Activated naive CD4-positive, alpha-beta T cell treated with anti-CD3 and anti-CD28 coated beads, Interleukin-2, amount 50 U/mL, for 24 hours (primary cell): ENCODE results near the gene NFYA.

ENCODE experiments used
- H3K27ac Mint-ChIP-seq: one replicate; pipeline ENCODE4 v1.8.0; 2021; ENCODE audit warnings: mild to moderate bottlenecking, mixed read lengths
- H3K27me3 Mint-ChIP-seq: one replicate; pipeline ENCODE4 v1.8.0; 2021; ENCODE audit warnings: mixed read lengths
- H3K36me3 Mint-ChIP-seq: one replicate; pipeline ENCODE4 v1.8.0; 2021; ENCODE audit warnings: mixed read lengths
- H3K4me1 Mint-ChIP-seq: one replicate; pipeline ENCODE4 v1.8.0; 2021; ENCODE audit warnings: mixed read lengths
- H3K4me3 Mint-ChIP-seq: one replicate; pipeline ENCODE4 v1.8.0; 2021; ENCODE audit warnings: mild to moderate bottlenecking, mixed read lengths
- H3K9me3 Mint-ChIP-seq: one replicate; pipeline ENCODE4 v1.8.0; 2021; ENCODE audit warnings: mixed read lengths

NFYA gene

DNA sequence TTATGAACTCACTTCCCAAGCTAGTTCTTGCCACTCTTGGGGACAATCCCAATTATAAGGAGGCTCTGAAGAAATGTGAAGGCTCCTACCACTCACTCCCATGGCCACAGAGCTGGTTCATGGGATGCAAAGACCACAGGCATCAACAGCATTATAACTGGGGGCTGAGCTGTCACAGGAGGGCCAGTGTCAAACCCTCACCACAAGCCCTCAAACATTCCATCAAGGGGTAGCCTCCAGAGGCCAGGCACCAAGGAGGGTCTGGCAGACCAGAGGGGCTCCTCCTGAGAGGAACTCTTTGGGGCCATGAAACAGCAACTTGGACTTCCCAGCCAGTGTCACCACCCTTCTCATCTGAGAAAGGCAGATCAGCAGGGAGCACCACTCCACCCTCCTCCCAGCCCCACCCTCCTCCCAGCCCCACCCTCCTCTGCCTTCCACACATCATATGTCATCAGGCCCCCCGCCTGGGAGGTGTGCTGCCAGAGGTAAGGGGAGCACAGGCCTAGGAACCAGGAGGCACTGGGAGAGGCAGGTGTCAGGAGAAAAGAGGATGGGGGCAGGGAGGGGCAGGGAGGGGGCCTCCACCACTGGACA lies 31.7 kb upstream of the NFYA start:
- H3K27ac Mint-ChIP-seq, result no peak overlapping the region
- H3K4me3 Mint-ChIP-seq, result no peak overlapping the region
- no peaks in the 10 kb centered on the region for H3K27me3 Mint-ChIP-seq
- no peaks in the 10 kb centered on the region for H3K9me3 Mint-ChIP-seq
- no peaks in the 10 kb centered on the region for H3K36me3 Mint-ChIP-seq
- H3K4me1 Mint-ChIP-seq, result no peaks in the 10 kb centered on the region

GRCh38 chr6:41042226-41043055 lies 30.3 kb upstream of the NFYA start, which contains the start of gene TSPO2:
TSPO2 (plus strand) TSS chr6:41042467; CDS start chr6:41042986, 519 bp downstream.
- no peak within 1 kb of the TSS for H3K4me3 Mint-ChIP-seq

DNA sequence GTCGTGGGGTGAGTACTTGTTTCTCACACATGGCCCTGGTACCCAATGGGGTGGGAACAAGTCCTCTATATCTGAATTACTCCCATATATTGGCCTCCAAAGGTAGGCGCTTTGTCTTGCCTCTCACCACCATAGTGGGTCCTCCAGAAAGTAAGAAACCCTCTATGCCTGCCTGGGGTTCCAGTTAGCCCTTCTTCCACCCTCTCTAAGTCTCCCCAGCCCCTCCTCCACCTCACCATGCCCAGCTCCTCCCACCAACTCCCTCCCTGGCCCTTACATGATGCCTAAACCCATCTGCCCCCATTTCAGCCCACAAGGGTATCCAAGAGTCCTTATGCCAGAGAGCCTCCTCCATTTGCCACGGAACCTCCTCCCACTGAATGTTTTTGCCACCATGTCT lies 29.6 kb upstream of the NFYA start:
- no peaks in the 10 kb centered on the region for H3K4me1 Mint-ChIP-seq
- peaks cover 3% of the 10 kb centered on the region for H3K36me3 Mint-ChIP-seq
- H3K27ac Mint-ChIP-seq, result no peak overlapping the region
- H3K4me3 Mint-ChIP-seq, result no peak overlapping the region
- no peaks in the 10 kb centered on the region for H3K9me3 Mint-ChIP-seq
- no peaks in the 10 kb centered on the region for H3K27me3 Mint-ChIP-seq

More at GRCh38 chr6:41042226-41043055, 30.3 kb upstream of the NFYA start, which contains the start of gene TSPO2:
- Mint-ChIP-seq H3K27ac (no peak within 1 kb of the TSS), H3K27me3 (no peaks in the 10 kb centered on the region), H3K4me1 (no peaks in the 10 kb centered on the region), H3K9me3 (no peaks in the 10 kb centered on the region), H3K36me3 (no peaks in the 10 kb centered on the region)

DNA sequence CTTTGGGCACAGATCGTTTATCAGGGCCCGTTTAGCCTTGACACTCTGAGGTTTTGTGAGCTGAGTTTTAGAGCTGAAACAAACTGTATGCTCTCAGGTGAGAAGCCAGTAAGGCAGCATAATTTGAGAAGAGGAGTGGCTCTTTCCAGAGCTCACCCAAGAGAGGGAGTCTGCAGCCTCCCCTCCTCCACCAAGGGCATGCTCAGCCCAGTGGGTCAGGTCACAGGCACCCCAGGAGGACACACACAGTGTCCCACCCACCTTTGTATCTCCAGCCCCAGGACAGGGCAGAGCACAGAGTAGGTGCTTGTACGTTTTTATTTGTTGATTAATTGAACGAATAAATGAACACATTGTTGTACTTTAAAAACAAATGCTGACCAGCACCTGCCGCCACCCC lies 27.1 kb upstream of the NFYA start:
- no peak overlapping the region for H3K27ac Mint-ChIP-seq
- H3K36me3 Mint-ChIP-seq, result peaks cover 5% of the 10 kb centered on the region
- no peaks in the 10 kb centered on the region for H3K27me3 Mint-ChIP-seq
- H3K9me3 Mint-ChIP-seq, result no peaks in the 10 kb centered on the region
- H3K4me3 Mint-ChIP-seq, result no peak overlapping the region
- H3K4me1 Mint-ChIP-seq, result no peaks in the 10 kb centered on the region

DNA sequence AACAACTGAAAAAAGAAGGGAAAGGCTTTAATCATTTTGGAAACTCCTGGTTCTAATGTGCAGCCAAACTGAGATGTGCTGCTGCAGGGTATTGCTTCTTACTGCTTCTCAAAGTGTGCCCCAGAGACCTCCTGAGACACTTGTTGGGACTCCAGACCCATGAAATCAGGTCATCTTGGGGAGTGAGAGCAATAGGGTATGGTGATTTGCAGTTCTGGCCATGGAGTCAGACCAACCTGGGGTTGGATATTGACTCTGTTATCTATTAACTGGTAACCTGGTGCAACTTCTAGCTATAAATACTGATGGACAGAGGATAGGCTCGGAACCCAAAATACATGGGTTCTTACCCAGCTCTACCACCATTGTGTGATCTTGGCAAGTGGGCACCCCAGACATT lies 26.7 kb upstream of the NFYA start:
- Mint-ChIP-seq H3K4me1 (no peaks in the 10 kb centered on the region), H3K9me3 (no peaks in the 10 kb centered on the region)

GRCh38 chr6:41047306-41047705 lies 25.5 kb upstream of the NFYA start:
- no peak overlapping the region for H3K4me3 Mint-ChIP-seq
- H3K27ac Mint-ChIP-seq, result no peak overlapping the region
- H3K27me3 Mint-ChIP-seq, result no peaks in the 10 kb centered on the region
- H3K36me3 Mint-ChIP-seq, result peaks cover 9% of the 10 kb centered on the region
- H3K4me1 Mint-ChIP-seq, result peaks cover 11% of the 10 kb centered on the region
- no peaks in the 10 kb centered on the region for H3K9me3 Mint-ChIP-seq

More for the DNA sequence above, 26.7 kb upstream of the NFYA start:
- H3K27me3 Mint-ChIP-seq, result no peaks in the 10 kb centered on the region
- no peak overlapping the region for H3K27ac Mint-ChIP-seq
- H3K4me3 Mint-ChIP-seq, result no peak overlapping the region
- peaks cover 5% of the 10 kb centered on the region for H3K36me3 Mint-ChIP-seq

- no peaks in the 10 kb centered on the region for H3K9me3 Mint-ChIP-seq
- H3K27ac Mint-ChIP-seq, result peak overlapping the region; percentile 79
- H3K4me1 Mint-ChIP-seq, result peaks cover 18% of the 10 kb centered on the region
- peaks cover 9% of the 10 kb centered on the region for H3K36me3 Mint-ChIP-seq
- no peaks in the 10 kb centered on the region for H3K27me3 Mint-ChIP-seq
- H3K4me3 Mint-ChIP-seq, result no peak overlapping the region
Observed at GRCh38 chr6:41047745-41048732, 24.7 kb upstream of the NFYA start.

DNA sequence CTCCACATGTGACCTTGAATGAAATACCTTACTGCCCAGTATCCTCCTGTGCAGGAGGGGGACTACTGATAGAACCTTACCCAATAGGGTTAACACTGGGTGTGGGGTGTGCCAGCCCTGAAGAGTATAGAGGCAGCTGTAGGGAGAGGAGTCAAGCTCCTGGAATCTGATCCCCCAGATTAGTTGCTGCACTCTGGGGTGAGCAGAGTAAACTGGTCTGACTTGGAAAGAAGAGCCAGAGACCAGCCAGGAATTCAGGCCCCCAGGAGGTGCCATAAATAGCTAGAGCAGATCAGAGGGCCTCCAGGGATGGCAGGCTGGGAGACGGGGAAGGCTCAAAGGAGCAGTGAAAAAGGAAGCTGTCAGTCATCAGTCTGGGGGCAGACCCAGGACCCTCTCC lies 23.3 kb upstream of the NFYA start:
- H3K4me3 Mint-ChIP-seq, result no peak overlapping the region
- H3K27me3 Mint-ChIP-seq, result no peaks in the 10 kb centered on the region
- H3K36me3 Mint-ChIP-seq, result peaks cover 9% of the 10 kb centered on the region
- H3K9me3 Mint-ChIP-seq, result no peaks in the 10 kb centered on the region
- H3K4me1 Mint-ChIP-seq, result peaks cover 21% of the 10 kb centered on the region
- no peak overlapping the region for H3K27ac Mint-ChIP-seq

GRCh38 chr6:41049955-41050354 lies 22.8 kb upstream of the NFYA start:
- Mint-ChIP-seq H3K27ac (no peak overlapping the region), H3K4me3 (no peak overlapping the region), H3K4me1 (peaks cover 21% of the 10 kb centered on the region), H3K36me3 (peaks cover 9% of the 10 kb centered on the region), H3K27me3 (no peaks in the 10 kb centered on the region), H3K9me3 (no peaks in the 10 kb centered on the region)

- Mint-ChIP-seq H3K36me3 (peaks cover 9% of the 10 kb centered on the region), H3K9me3 (no peaks in the 10 kb centered on the region), H3K4me1 (peaks cover 21% of the 10 kb centered on the region), H3K27me3 (no peaks in the 10 kb centered on the region), H3K27ac (no peak overlapping the region), H3K4me3 (no peak overlapping the region)
Observed at GRCh38 chr6:41050536-41050935, 22.2 kb upstream of the NFYA start.

GRCh38 chr6:41051873-41052272 lies 20.9 kb upstream of the NFYA start:
- no peaks in the 10 kb centered on the region for H3K9me3 Mint-ChIP-seq
- H3K36me3 Mint-ChIP-seq, result peaks cover 10% of the 10 kb centered on the region
- H3K4me3 Mint-ChIP-seq, result peak overlapping the region; percentile 24
- peak overlapping the region; percentile 3 for H3K27ac Mint-ChIP-seq
- peaks cover 21% of the 10 kb centered on the region for H3K4me1 Mint-ChIP-seq
- H3K27me3 Mint-ChIP-seq, result no peaks in the 10 kb centered on the region

DNA sequence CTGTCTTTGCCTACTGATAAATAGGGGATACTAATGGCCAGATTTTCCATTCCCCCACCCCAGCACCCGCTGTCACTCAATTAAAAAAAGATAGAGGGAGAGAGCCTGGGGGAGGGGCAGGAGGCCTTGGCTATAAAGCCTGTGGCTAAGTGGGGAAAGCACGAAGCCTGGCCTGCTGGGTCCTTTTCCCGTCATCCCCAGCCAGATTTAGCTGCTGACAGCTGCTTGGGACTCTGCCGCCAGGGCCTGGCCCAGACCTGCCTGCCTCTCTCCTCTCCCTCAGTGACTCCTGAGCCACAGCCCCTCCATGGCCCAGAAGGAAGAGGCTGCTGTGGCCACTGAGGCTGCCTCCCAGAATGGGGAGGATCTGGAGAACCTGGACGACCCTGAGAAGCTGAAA lies 19.7 kb upstream of the NFYA start, which contains the start of gene APOBEC2:
TSS of gene APOBEC2 (plus strand) at position 162 of the 400 bp plus-strand sequence. CDS start at position 308, 146 bp downstream.
- peaks cover 7% of the 10 kb centered on the region for H3K36me3 Mint-ChIP-seq
- H3K27me3 Mint-ChIP-seq, result no peaks in the 10 kb centered on the region
- H3K9me3 Mint-ChIP-seq, result no peaks in the 10 kb centered on the region
- peak within 1 kb of the TSS; percentile 3 for H3K27ac Mint-ChIP-seq
- peaks cover 21% of the 10 kb centered on the region for H3K4me1 Mint-ChIP-seq
- H3K4me3 Mint-ChIP-seq, result peak within 1 kb of the TSS; percentile 24

DNA sequence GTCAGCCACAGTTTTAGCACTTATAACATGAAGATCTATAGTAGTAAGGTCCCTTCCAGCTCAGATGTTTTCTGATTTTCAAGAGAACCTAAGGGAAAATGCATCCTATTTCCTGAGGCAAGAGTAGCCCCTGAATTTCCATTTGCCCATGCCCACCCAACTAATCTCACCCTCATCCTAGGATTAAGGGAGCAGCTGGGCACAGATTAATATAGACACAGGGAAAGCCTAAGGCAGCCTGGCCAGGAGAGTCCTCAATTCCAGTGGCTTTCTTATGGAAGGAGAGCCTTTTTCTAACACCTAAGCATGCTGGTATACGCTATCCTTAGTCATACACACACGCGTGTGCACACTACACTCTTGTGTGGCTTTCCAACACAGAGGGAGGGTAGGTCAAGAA lies 18.3 kb upstream of the NFYA start:
- Mint-ChIP-seq H3K36me3 (peaks cover 6% of the 10 kb centered on the region), H3K9me3 (no peaks in the 10 kb centered on the region), H3K27ac (no peak overlapping the region)

DNA sequence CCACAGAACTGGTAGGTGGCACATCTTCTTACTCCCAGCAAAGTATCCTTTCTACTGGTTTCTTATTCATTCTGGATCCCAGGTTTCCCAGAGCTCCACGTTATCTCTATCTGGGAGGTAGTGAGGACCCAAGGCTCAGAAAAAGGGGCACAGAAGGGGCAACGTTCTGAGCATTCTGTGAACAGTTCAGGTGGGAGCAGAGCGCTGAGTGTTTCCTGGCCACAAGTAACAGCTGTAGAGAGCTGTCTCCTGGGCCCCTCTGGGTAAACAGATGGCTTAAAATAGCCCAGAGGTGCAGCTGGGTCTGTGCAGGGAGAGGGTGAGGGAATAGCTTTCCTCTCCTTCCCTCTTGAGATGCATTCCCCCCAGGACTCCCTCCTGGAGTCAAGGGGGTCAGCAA lies 17.6 kb upstream of the NFYA start:
- Mint-ChIP-seq H3K36me3 (peaks cover 9% of the 10 kb centered on the region), H3K9me3 (no peaks in the 10 kb centered on the region), H3K27ac (no peak overlapping the region), H3K4me1 (peaks cover 26% of the 10 kb centered on the region), H3K27me3 (no peaks in the 10 kb centered on the region), H3K4me3 (no peak overlapping the region)

More for the DNA sequence above, 18.3 kb upstream of the NFYA start:
- Mint-ChIP-seq H3K27me3 (no peaks in the 10 kb centered on the region), H3K4me1 (peaks cover 26% of the 10 kb centered on the region), H3K4me3 (no peak overlapping the region)

DNA sequence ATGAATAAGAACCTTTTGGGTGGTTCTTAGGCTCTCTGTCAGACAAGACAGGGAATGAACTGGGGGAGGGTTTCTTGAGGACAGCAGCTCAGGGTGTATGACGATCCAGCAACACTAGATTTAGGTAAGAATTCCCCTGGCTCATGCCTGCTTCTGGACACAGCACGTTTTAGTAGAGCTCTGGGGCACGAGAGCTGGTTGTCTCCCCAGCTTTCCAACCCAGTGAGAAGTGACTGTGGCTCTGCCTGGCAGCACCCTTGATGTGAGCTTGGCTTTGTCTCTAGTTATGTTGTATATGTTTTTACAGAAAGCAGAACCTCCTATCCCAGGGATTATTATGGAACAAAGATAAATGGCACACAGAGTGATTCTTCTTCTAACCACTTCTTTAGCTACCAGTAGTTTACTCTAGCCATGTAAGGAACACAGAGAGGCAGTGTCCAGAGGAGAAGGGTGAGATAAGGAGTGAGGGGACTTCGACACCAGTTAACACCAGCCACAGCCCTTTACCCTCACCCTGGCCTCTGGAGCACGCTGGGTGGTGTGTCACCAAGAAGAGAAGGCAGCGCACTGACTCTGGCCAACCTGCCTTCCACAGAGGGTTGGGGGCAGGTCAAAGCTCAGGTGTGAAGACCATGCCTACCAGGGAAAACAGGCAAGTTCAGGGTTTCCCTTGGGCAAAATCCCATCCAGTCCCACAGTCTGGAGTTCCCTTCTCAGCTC lies 15.8 kb upstream of the NFYA start:
- H3K36me3 Mint-ChIP-seq, result peaks cover 11% of the 10 kb centered on the region
- no peaks in the 10 kb centered on the region for H3K27me3 Mint-ChIP-seq
- H3K4me1 Mint-ChIP-seq, result peaks cover 19% of the 10 kb centered on the region
- H3K9me3 Mint-ChIP-seq, result no peaks in the 10 kb centered on the region
- no peak overlapping the region for H3K4me3 Mint-ChIP-seq
- no peak overlapping the region for H3K27ac Mint-ChIP-seq
